Right atrium auricular region (tissue), 2 donors: ENCODE data around the gene MBD3L2B. TPM values are rescaled to one million over a fixed set of nuclear protein-coding genes. Genes with fewer than 3 reads are reported as not detected.

Experiments used
- DNase-seq: peaks from one replicate; pipeline ENCODE4 v3.0.0-alpha.2; 2019; ENCODE audit warnings: low spot score
- H3K27ac ChIP-seq, 2 donors: fragments of 200-600 bp; sonication (generic); 1 replicate in 1 of 2; 2 replicates in 1 of 2; pipeline ENCODE4 v1.5.1; 2016 to 2019
- H3K27me3 ChIP-seq, 2 donors: fragments of 200-600 bp; sonication (generic); one replicate each; pipeline versions ENCODE4 v1.5.1 to v1.6.0; 2017 to 2019
- H3K36me3 ChIP-seq: fragments of 200-600 bp; sonication (generic); one replicate; pipeline ENCODE4 v1.5.1; 2016
- H3K4me1 ChIP-seq, 2 donors: fragments of 200-600 bp; sonication (generic); one replicate each; pipeline versions ENCODE4 v1.5.1 to v1.6.0; 2017 to 2019
- H3K4me3 ChIP-seq, 2 donors: fragments of 200-600 bp; sonication (generic); 1 replicate in 1 of 2; 2 replicates in 1 of 2; pipeline ENCODE4 v1.5.1; 2017 to 2019; ENCODE audit warnings: mild to moderate bottlenecking in 1 of 2, moderate library complexity in 1 of 2
- H3K9me3 ChIP-seq, 2 donors: fragments of 200-600 bp; sonication (generic); one replicate each; pipeline ENCODE4 v1.5.1; 2019
- CTCF ChIP-seq, 2 donors: fragments of 200-600 bp; sonication (generic); IDR thresholded peaks; one replicate each; pipeline ENCODE4 v1.5.1; 2019; ENCODE audit warnings: antibody characterized with exemption in 2 of 2
- total RNA-seq, 2 donors: library from RNA; depleted of rRNA; stranded (reverse); fragments of >200 nt; gene quantifications; one replicate each; pipeline ENCODE4 v1.1.0, GENCODE V29; 2016

The MBD3L2B gene
- total RNA-seq, 2 donors from 2014 or later: not detected

GRCh38 chr19:6976197-6976596 is 45.0 kb downstream of the MBD3L2B start:
- no peak for DNase-seq
- no peaks in the 10 kb centered on the region for H3K27me3 ChIP-seq
- H3K36me3 ChIP-seq: no peaks in the 10 kb centered on the region
- H3K4me1 ChIP-seq: no peaks in the 10 kb centered on the region
- no peak overlapping the region for H3K4me3 ChIP-seq
- H3K27ac ChIP-seq: no peak overlapping the region
- no peak for TF ChIP-seq CTCF (IDR thresholded peaks at IDR 0.05)
- H3K9me3 ChIP-seq: peaks cover 0 to 17% of the 10 kb centered on the region in 2 donors

GRCh38 chr19:6971366-6971765 is 49.9 kb downstream of the MBD3L2B start:
- Histone ChIP-seq H3K27ac (no peak overlapping the region), H3K36me3 (no peaks in the 10 kb centered on the region), H3K4me3 (no peak overlapping the region), H3K27me3 (no peaks in the 10 kb centered on the region), H3K4me1 (no peaks in the 10 kb centered on the region), H3K9me3 (no peaks in the 10 kb centered on the region)
- DNase-seq: no peak
- TF ChIP-seq CTCF (IDR thresholded peaks at IDR 0.05): no peak

- H3K4me1 ChIP-seq: no peaks in the 10 kb centered on the region
- no peak for DNase-seq
- H3K27ac ChIP-seq: no peak overlapping the region
- H3K36me3 ChIP-seq: no peaks in the 10 kb centered on the region
- TF ChIP-seq CTCF (IDR thresholded peaks at IDR 0.05): no peak
- no peaks in the 10 kb centered on the region for H3K9me3 ChIP-seq
- no peaks in the 10 kb centered on the region for H3K27me3 ChIP-seq
- no peak overlapping the region for H3K4me3 ChIP-seq
These were observed 50.8 kb downstream of the MBD3L2B start for GRCh38 chr19:6970443-6970842.

- H3K27me3 ChIP-seq: no peaks in the 10 kb centered on the region
- H3K4me3 ChIP-seq: no peak overlapping the region
- H3K9me3 ChIP-seq: no peaks in the 10 kb centered on the region
- H3K27ac ChIP-seq: no peak overlapping the region
- H3K4me1 ChIP-seq: no peaks in the 10 kb centered on the region
- H3K36me3 ChIP-seq: no peaks in the 10 kb centered on the region
- no peak for TF ChIP-seq CTCF (IDR thresholded peaks at IDR 0.05)
- DNase-seq: no peak
These were observed 51.2 kb downstream of the MBD3L2B start for GRCh38 chr19:6970021-6970420.

- TF ChIP-seq CTCF (IDR thresholded peaks at IDR 0.05): no peak
- Histone ChIP-seq H3K4me1 (no peaks in the 10 kb centered on the region), H3K36me3 (no peaks in the 10 kb centered on the region), H3K27ac (no peak overlapping the region), H3K9me3 (no peaks in the 10 kb centered on the region), H3K27me3 (no peaks in the 10 kb centered on the region), H3K4me3 (no peak overlapping the region)
- no peak for DNase-seq
These were observed 51.7 kb downstream of the MBD3L2B start for GRCh38 chr19:6969490-6969889.

Other genes with a start within 250 kb of the MBD3L2B start
- gene VAV1, start 248.7 kb downstream of the MBD3L2B start, total RNA-seq: 1 to 10 TPM in 1 of 2 donors, under 1 TPM in 1; 0.52 to 1.4 TPM
- gene ADGRE1, start 133.9 kb downstream of the MBD3L2B start, total RNA-seq: not detected
- gene MBD3L5, start 9.1 kb upstream of the MBD3L2B start, total RNA-seq: not detected
- gene MBD3L4, start 18.7 kb upstream of the MBD3L2B start, total RNA-seq: not detected
- not detected for gene MBD3L2, start 27.9 kb upstream of the MBD3L2B start, total RNA-seq
- not detected for gene MBD3L3, start 37.2 kb upstream of the MBD3L2B start, total RNA-seq
- 1 to 10 TPM; 3.1 to 5.1 TPM for gene ZNF557, start 48.3 kb upstream of the MBD3L2B start, total RNA-seq